ENCODE measurements around the gene RFWD3.

The RFWD3 gene

DNA sequence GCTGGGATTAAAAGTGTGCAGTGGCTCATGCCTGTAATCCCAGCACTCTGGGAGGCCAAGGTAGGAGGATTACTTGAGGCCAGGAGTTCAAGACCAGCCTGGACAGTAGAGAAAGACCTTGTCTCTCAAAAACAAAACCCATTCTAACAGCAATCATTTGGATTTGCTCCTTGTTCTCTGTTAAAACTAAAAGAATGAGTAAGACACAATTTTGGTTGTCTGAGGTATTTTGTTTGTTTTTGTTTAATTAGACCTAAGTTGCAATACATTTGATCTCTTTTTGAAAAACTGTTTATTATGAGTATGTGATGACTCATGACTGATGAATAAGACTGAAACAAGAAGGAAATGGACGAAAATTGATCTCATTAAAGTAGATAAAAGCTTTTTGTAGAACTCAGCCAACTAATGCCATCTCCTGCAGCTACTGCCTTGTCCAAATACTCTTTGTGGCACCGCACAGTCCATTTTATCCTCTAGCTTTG, 88.8 kb downstream of the RFWD3 start:
- no peak for DNase-seq

DNA sequence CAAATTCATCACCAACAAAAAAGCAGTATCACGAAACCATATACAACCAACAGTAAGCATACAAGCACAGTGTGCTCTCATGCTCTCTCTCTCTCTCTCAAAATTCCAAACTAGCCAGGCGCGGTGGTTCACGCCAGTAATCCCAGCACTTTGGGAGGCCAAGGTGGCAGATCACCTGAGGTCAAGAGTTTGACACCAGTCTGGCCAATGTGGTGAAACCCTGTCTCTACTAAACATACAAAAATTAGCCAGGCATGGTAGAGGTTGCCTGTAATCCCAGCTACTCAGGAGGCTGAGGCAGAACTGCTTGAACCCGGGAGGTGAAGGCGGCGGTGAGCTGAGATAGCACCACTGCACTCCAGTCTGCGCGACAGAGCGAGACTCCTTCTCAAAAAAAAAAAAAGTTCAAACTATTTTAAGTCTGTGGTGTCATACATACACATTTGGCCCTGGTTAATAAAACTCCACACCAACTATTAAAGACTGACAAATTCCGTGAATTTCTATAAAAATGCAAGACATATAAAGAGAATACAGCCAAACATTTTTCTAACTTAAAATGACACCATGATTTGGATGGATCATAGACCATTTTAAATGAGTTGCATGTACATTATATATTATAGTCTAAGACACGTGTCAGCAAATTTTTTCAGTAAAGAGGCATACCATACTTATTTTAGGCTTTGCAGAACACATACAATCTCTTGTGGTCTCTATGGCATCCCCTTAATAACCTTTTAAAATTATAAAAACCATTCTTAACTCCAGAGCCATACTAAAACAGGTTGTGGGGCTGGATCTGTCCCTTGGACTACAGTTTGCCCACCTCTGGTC, 90.7 kb downstream of the RFWD3 start:
- DNase-seq, result no peak

DNA sequence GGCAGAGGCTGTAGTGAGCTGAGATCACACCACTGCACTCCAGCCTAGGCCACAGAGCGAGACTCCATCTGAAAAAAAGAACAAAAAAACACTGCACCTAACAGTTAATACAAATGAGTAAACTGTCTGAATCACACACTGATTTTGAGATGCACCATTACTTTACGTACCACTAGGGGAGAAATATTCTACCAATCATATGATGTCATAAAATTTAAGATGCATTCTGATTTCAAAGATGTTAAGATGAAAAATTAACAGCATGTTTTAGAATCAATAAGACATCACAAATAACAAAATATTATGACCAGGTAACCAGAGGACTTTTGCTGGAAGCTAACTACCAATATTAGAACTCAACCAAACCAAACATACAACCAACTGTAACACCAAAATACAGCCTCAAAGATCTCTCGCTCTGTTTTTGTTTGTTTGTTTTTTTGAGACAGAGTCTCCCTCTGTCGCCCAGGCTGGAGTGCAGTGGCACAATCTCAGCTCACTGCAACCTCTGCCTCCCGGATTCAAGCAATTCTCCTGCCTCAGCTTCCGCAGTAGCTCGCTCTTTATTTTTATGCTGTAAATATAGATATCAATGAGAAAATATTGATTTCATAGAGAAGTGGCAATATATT, 91.4 kb downstream of the RFWD3 start:
- DNase-seq, result no peak

DNA sequence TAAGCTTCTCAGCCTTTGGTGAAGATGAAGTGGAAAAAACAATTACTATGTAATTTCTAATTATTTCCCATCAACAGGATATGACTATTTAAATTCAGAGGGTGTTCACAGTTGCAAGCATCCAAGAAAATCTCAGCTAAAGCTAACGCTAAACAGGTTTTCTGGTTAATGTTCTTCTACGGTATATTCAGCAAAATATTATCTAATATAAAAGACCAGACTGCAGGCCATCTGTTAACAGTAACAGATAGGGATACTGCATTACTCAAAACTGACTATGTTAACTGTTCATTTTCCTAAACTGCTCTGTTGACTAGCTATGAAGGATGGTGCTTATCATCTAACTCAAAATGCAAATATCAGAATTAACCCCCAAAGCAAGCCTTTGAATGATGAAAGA, 92.5 kb downstream of the RFWD3 start:
- no peak for DNase-seq

DNA sequence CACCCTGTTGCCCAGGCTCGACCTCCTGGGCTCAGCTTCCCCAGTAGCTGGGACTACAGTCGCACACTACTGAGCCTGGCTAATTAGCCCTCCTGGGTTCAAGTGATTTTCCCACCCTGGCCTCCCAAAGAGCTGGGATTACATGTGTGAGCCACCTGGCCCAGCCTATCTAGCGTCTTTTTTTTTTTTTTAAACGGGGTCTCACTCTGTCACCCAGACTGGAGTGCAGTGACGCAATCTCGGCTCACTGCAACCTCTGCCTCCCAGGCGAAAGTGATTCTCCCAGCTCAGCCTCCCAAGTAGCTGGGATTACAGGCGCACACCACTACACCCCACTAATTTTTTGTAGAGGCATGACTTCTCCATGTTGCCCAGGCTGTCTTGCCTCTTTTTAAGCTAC, 93.1 kb downstream of the RFWD3 start:
- no peak for DNase-seq
